Measurements from ENCODE around the gene MYOD1.

Gene MYOD1

GRCh38 chr11:17703951-17704350 lies 15.4 kb upstream of the MYOD1 start:
- no peak for DNase-seq (ENCODE audit: extremely low read depth, low read depth)
- TF ChIP-seq, protein P1, sequence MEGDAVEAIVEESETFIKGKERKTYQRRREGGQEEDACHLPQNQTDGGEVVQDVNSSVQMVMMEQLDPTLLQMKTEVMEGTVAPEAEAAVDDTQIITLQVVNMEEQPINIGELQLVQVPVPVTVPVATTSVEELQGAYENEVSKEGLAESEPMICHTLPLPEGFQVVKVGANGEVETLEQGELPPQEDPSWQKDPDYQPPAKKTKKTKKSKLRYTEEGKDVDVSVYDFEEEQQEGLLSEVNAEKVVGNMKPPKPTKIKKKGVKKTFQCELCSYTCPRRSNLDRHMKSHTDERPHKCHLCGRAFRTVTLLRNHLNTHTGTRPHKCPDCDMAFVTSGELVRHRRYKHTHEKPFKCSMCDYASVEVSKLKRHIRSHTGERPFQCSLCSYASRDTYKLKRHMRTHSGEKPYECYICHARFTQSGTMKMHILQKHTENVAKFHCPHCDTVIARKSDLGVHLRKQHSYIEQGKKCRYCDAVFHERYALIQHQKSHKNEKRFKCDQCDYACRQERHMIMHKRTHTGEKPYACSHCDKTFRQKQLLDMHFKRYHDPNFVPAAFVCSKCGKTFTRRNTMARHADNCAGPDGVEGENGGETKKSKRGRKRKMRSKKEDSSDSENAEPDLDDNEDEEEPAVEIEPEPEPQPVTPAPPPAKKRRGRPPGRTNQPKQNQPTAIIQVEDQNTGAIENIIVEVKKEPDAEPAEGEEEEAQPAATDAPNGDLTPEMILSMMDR (IDR thresholded peaks at IDR 0.05; ENCODE audit: low read depth, low read length) = no peak

GRCh38 chr11:17707830-17708229 lies 11.5 kb upstream of the MYOD1 start:
- TF ChIP-seq, protein P1 (IDR thresholded peaks at IDR 0.05; ENCODE audit: low read depth, low read length) = no peak
- DNase-seq (ENCODE audit: extremely low read depth, low read depth) = no peak

DNA sequence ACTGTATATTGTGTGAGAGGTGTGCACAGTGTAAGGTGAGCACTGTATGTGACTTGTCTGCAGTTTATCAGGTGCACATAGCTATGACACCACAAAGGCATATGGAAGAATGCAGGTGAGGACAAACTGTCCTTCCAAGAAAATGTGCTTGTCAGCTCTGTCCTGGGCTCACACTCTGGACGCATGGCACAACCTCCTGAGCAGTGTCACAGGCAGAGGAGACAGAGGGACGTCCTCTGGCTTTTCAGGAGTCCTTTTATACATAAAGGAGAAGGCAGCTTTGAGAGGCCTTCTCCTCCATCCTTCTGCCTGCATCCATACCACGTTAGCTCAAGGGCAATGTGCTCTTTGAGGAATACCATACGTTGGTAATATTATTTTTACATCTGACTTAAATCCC lies 7.5 kb upstream of the MYOD1 start:
- TF ChIP-seq, protein P1 (IDR thresholded peaks at IDR 0.05; ENCODE audit: low read depth, low read length) = no peak

DNA sequence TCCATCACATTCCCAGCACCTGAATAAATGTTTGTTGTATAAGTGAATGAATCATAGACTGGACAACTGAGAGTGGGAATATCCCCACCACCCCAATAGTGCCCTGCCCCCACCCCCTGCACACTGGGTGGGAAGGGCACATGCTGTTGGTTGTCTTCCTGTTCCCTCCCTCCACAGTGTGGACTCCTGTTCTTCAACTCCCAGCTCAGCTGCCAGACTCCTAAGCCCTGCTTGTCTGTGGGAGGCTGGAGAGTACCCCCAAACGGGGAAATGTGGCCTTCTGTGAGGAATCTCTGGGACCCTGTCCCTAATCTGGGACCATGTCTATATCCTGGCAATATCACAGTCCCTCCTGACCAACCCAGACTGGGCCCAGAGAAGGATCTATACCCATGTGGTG lies 5.5 kb upstream of the MYOD1 start:
- TF ChIP-seq, protein P1 (IDR thresholded peaks at IDR 0.05; ENCODE audit: low read depth, low read length) = no peak
- no peak for DNase-seq (ENCODE audit: extremely low read depth, low read depth)

More for the DNA sequence above, 7.5 kb upstream of the MYOD1 start:
- no peak for DNase-seq (ENCODE audit: extremely low read depth, low read depth)

DNA sequence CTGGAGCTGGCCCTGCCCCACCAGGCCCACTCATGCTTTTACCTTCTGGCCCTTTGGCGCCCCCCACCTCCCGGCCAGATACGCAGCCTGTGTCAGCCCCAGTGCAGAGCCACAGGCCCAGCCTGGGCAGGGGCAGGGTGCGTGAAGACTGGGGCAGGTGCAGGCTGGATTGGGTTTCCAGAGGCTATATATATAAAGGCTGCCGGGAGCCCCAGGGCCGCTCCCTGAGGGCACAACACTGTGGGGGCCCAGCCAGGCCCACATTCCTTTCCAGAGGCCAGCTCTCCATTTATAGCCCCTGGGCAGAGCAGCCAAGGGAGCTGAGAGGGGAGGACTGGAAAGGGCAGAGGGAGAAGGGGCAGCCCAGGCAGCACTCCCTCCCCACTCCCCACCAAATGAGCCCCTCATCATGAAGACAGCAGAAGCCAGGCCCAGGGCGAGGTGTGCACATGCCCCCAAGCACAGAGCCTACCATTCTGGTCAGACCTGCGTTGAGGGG lies 5.0 kb upstream of the MYOD1 start:
- no peak for DNase-seq (ENCODE audit: extremely low read depth, low read depth)
- TF ChIP-seq, protein P1 (IDR thresholded peaks at IDR 0.05; ENCODE audit: low read depth, low read length) = no peak

- no peak for DNase-seq (ENCODE audit: extremely low read depth, low read depth)
- TF ChIP-seq, protein P1 (IDR thresholded peaks at IDR 0.05; ENCODE audit: low read depth, low read length) = no peak
Measured at GRCh38 chr11:17714870-17715269, 4.5 kb upstream of the MYOD1 start.

DNA sequence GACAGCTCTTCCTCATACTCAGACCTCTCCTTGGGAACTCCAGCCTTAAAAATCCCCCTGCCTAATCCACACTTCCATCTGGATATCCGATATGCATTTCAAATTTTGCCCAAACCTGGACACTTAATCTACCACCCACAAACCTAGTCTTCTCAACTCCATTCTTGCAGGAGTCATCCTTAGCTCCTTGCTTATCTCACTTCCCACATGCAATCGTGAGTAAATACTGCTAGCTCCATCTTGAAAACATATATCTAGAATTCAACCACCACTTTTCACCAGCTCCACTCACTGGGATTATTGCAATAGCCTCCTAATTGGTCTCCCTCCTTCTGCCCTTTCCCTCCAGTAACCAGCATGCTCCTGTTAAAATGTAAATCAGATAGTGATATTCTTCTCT lies 2.6 kb upstream of the MYOD1 start:
- no peak for DNase-seq (ENCODE audit: extremely low read depth, low read depth)
- TF ChIP-seq, protein P1 (IDR thresholded peaks at IDR 0.05; ENCODE audit: low read depth, low read length) = no peak

All from AG09319 (cell line).